GM12872 (cell line): ENCODE data around the gene ZIM2.
A peak's percentile ranks its signal among the peaks of the same experiment; 100 is the strongest.

Source experiments
- CTCF ChIP-seq: IDR thresholded peaks from 3 replicates; pipeline ENCODE4 v1.5.1; 2011; ENCODE audit warnings: low read depth, mild to moderate bottlenecking, low read length, moderate library complexity; ENCODE audit not compliant: insufficient read depth

The ZIM2 gene

GRCh38 chr19:56769650-56770049 lies 70.9 kb downstream of the ZIM2 start:
- TF ChIP-seq CTCF = no peak

- no peak for TF ChIP-seq CTCF
Observed at GRCh38 chr19:56765137-56765536, 75.4 kb downstream of the ZIM2 start.

GRCh38 chr19:56764196-56764695 lies 76.3 kb downstream of the ZIM2 start:
- no peak for TF ChIP-seq CTCF

GRCh38 chr19:56760842-56761241 lies 79.7 kb downstream of the ZIM2 start:
- TF ChIP-seq CTCF = no peak

- TF ChIP-seq CTCF = no peak
Observed at GRCh38 chr19:56759531-56759930, 81.0 kb downstream of the ZIM2 start.

GRCh38 chr19:56751078-56751489 lies 89.4 kb downstream of the ZIM2 start:
- no peak for TF ChIP-seq CTCF

- TF ChIP-seq CTCF = no peak
Observed at GRCh38 chr19:56750658-56751057, 89.9 kb downstream of the ZIM2 start.

GRCh38 chr19:56748378-56748777 lies 92.1 kb downstream of the ZIM2 start:
- peak; percentile 19; the same call in 1 of the 3 replicates for TF ChIP-seq CTCF
